Measurements from ENCODE around the gene FGF14.

FGF14 gene

DNA sequence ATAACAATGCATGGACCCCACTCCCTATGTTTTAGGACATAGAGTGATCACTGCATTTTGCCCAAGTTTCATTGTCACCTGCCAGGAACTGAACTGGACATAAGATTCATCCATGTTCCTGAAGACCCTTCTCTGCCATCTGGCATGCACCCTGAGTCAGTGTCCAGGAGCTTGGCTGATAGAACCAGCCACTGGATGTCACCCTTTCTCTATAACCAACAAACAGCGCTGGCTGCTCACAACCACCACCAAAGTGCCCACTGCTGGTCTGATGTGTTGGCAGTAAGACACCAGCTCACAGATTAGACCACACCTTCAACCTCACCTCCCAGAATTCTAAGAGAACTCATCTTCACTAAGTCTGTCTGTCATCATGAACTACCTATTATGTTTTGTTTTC, 616.0 kb downstream of the FGF14 start (continued):
- TF ChIP-seq, protein P1, sequence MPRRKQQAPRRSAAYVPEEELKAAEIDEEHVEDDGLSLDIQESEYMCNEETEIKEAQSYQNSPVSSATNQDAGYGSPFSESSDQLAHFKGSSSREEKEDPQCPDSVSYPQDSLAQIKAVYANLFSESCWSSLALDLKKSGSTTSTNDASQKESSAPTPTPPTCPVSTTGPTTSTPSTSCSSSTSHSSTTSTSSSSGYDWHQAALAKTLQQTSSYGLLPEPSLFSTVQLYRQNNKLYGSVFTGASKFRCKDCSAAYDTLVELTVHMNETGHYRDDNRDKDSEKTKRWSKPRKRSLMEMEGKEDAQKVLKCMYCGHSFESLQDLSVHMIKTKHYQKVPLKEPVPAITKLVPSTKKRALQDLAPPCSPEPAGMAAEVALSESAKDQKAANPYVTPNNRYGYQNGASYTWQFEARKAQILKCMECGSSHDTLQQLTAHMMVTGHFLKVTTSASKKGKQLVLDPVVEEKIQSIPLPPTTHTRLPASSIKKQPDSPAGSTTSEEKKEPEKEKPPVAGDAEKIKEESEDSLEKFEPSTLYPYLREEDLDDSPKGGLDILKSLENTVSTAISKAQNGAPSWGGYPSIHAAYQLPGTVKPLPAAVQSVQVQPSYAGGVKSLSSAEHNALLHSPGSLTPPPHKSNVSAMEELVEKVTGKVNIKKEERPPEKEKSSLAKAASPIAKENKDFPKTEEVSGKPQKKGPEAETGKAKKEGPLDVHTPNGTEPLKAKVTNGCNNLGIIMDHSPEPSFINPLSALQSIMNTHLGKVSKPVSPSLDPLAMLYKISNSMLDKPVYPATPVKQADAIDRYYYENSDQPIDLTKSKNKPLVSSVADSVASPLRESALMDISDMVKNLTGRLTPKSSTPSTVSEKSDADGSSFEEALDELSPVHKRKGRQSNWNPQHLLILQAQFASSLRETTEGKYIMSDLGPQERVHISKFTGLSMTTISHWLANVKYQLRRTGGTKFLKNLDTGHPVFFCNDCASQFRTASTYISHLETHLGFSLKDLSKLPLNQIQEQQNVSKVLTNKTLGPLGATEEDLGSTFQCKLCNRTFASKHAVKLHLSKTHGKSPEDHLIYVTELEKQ (tag by site-specific recombination; IDR thresholded peaks at IDR 0.05; ENCODE audit: borderline replicate concordance): no peak
- TF ChIP-seq ZNF571 (tag by site-specific recombination; IDR thresholded peaks at IDR 0.05) (no peak), TCF7L2 (IDR thresholded peaks at IDR 0.05; ENCODE audit: borderline replicate concordance, low read depth, low read length) (no peak)

DNA sequence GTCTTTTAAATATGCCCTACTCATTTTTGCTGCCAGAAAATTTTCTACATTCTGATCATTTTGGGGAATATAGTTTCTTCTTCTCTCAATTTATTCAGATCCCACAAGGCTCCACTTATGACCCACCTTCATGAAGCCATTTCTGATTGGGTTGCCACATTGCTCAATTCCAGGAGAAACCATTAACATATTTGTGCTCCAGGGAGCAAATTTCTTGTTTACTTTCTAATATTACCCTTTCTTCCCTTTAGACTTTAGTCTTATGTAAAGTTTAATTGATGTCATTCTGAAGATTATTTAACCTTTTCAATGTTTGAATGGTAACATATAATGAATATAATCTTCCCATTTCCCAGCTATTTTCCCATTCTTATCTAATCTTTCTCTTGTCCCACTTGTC, 617.5 kb downstream of the FGF14 start:
- H3K4me1 ChIP-seq (ENCODE audit: control insufficient read depth, insufficient read depth, low read length): no peaks in the 10 kb centered on the region
- ChIA-PET CTCF (interaction anchor here (0.6 to 3.4 kb wide), 3 partner anchors 136 to 640 kb away, joined by 3 to 29 read pairs (median 4); no protein-coding TSS in a partner anchor), POLR2A (no interaction called here)
- TF ChIP-seq ZNF529 (tag by site-specific recombination; IDR thresholded peaks at IDR 0.05; ENCODE audit: insufficient replicate concordance) (no peak), ZNF184 (tag by site-specific recombination; IDR thresholded peaks at IDR 0.05) (no peak), ZNF600 (tag by site-specific recombination; IDR thresholded peaks at IDR 0.05) (no peak), ZNF747 (tag by site-specific recombination; IDR thresholded peaks at IDR 0.05) (no peak), ZNF561 (tag by site-specific recombination; IDR thresholded peaks at IDR 0.05; ENCODE audit: borderline replicate concordance) (no peak), ZBTB11 (tag by site-specific recombination; conservative IDR thresholded peaks at IDR 0.05; ENCODE audit: low read depth) (no peak), ZNF701 (tag by site-specific recombination; IDR thresholded peaks at IDR 0.05) (no peak)
- TF ChIP-seq, protein P2, sequence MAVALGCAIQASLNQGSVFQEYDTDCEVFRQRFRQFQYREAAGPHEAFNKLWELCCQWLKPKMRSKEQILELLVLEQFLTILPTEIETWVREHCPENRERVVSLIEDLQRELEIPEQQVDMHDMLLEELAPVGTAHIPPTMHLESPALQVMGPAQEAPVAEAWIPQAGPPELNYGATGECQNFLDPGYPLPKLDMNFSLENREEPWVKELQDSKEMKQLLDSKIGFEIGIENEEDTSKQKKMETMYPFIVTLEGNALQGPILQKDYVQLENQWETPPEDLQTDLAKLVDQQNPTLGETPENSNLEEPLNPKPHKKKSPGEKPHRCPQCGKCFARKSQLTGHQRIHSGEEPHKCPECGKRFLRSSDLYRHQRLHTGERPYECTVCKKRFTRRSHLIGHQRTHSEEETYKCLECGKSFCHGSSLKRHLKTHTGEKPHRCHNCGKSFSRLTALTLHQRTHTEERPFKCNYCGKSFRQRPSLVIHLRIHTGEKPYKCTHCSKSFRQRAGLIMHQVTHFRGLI (tag by site-specific recombination; IDR thresholded peaks at IDR 0.05): no peak
- no peaks in the 10 kb centered on the region for H3K9me3 ChIP-seq (ENCODE audit: control insufficient read depth, insufficient read depth, low read depth, low read length)
- H3K4me3 ChIP-seq (ENCODE audit: low read depth, low read length): no peak overlapping the region
- no peaks in the 10 kb centered on the region for H3K36me3 ChIP-seq (ENCODE audit: control insufficient read depth in 2 of 2, insufficient read depth in 1 of 2, low read length in 2 of 2)
- H3K27ac ChIP-seq (ENCODE audit: extremely low read depth, low read depth, low read length): no peak overlapping the region

GRCh38 chr13:101783554-101783953, 618.3 kb downstream of the FGF14 start:
- no peak overlapping the region for H3K4me3 ChIP-seq (ENCODE audit: low read depth, low read length)
- ChIA-PET POLR2A (no interaction called here), CTCF (interaction anchor here (1.0 to 3.4 kb wide), 2 partner anchors 137 to 639 kb away, joined by 3 to 29 read pairs; no protein-coding TSS in a partner anchor)
- no peaks in the 10 kb centered on the region for H3K9me3 ChIP-seq (ENCODE audit: control insufficient read depth, insufficient read depth, low read depth, low read length)
- no peaks in the 10 kb centered on the region for H3K4me1 ChIP-seq (ENCODE audit: control insufficient read depth, insufficient read depth, low read length)
- H3K36me3 ChIP-seq (ENCODE audit: control insufficient read depth in 2 of 2, insufficient read depth in 1 of 2, low read length in 2 of 2): no peaks in the 10 kb centered on the region
- TF ChIP-seq ZNF23 (tag by site-specific recombination; IDR thresholded peaks at IDR 0.05; ENCODE audit: borderline replicate concordance) (no peak), PRDM1 (tag by site-specific recombination; IDR thresholded peaks at IDR 0.05) (no peak), GLI2 (tag by site-specific recombination; IDR thresholded peaks at IDR 0.05; ENCODE audit: borderline replicate concordance, low read depth) (no peak), ZNF148 (tag by site-specific recombination; IDR thresholded peaks at IDR 0.05; ENCODE audit: borderline replicate concordance) (no peak), ZNF488 (tag by site-specific recombination; IDR thresholded peaks at IDR 0.05) (no peak)
- H3K27ac ChIP-seq (ENCODE audit: extremely low read depth, low read depth, low read length): no peak overlapping the region
